HG03457 (cell line): ENCODE results near the gene VAMP3.
"Not testable (repeated sequence)": the region's sequence is repeated elsewhere in the genome, so short reads cannot be mapped to it uniquely, and the experiment has no call there.

ENCODE experiments used
- ATAC-seq: cut with Tn5 transposase; IDR thresholded peaks from one replicate; pipeline ENCODE4 v1.9.1; 2021; ENCODE audit warnings: moderate number of reproducible peaks; ENCODE audit not compliant: unreplicated experiment

VAMP3 gene

GRCh38 chr1:7767176-7767575, 3.9 kb upstream of the VAMP3 start:
- no peak for ATAC-seq

GRCh38 chr1:7768583-7768982, 2.5 kb upstream of the VAMP3 start:
- no peak for ATAC-seq

GRCh38 chr1:7769673-7770412, 1.3 kb upstream of the VAMP3 start:
- no peak for ATAC-seq

- no peak for ATAC-seq
These were observed 463 bp upstream of the VAMP3 start for GRCh38 chr1:7770669-7770996.

- no peak for ATAC-seq
These were observed 765 bp downstream of the VAMP3 start for GRCh38 chr1:7771823-7772299.

- no peak for ATAC-seq
These were observed 6.5 kb downstream of the VAMP3 start for GRCh38 chr1:7777591-7777990.

GRCh38 chr1:7778133-7778628, 7.1 kb downstream of the VAMP3 start:
- ATAC-seq = no peak

GRCh38 chr1:7780976-7781375, 9.9 kb downstream of the VAMP3 start:
- ATAC-seq = no peak

GRCh38 chr1:7781501-7781900, 10.4 kb downstream of the VAMP3 start:
- no peak for ATAC-seq

GRCh38 chr1:7781923-7782495, 10.9 kb downstream of the VAMP3 start:
- ATAC-seq = no peak

- no peak for ATAC-seq
These were observed 12.1 kb downstream of the VAMP3 start for GRCh38 chr1:7783178-7783711.

GRCh38 chr1:7783826-7784491, 12.9 kb downstream of the VAMP3 start, which contains the start of gene PER3:
PER3 (plus strand) TSS chr1:7784291; CDS start chr1:7784878, 587 bp downstream.
- ATAC-seq = peak; percentile 81

- ATAC-seq = no peak
These were observed 13.5 kb downstream of the VAMP3 start for GRCh38 chr1:7784492-7785071.

- ATAC-seq = no peak
These were observed 14.0 kb downstream of the VAMP3 start for GRCh38 chr1:7785108-7785507.

- no peak for ATAC-seq
These were observed 15.7 kb downstream of the VAMP3 start for GRCh38 chr1:7786795-7787194.

- no peak for ATAC-seq
These were observed 18.7 kb downstream of the VAMP3 start for GRCh38 chr1:7789828-7790227.

GRCh38 chr1:7791027-7791426, 19.9 kb downstream of the VAMP3 start:
- ATAC-seq = not testable (repeated sequence)

- no peak for ATAC-seq
These were observed 24.3 kb downstream of the VAMP3 start for GRCh38 chr1:7795406-7795805.

GRCh38 chr1:7805460-7805859, 34.4 kb downstream of the VAMP3 start:
- no peak for ATAC-seq

GRCh38 chr1:7808253-7808844, 37.3 kb downstream of the VAMP3 start:
- ATAC-seq = no peak

- ATAC-seq = no peak
These were observed 38.6 kb downstream of the VAMP3 start for GRCh38 chr1:7809742-7810141.
